GM10248 (cell line): Measurements from ENCODE around the gene LSMEM2.

ENCODE experiments used
- CTCF ChIA-PET: fragments of 300-600 bp; sonication (Branson Sonifier 250); formaldehyde crosslinking; extraction: SDS; loops from one replicate; lab custom pipeline; 2021; ENCODE audit warnings: antibody characterized with exemption; lab: Yijun Ruan, JAX
- POLR2A ChIA-PET: fragments of 350-650 bp; sonication (Branson Sonifier 250); formaldehyde crosslinking; extraction: SDS; loops from one replicate; lab custom pipeline; 2020; ENCODE audit warnings: antibody characterized with exemption; lab: Yijun Ruan, JAX
- DNase-seq: peaks from one replicate; pipeline ENCODE4 v3.0.0; 2012; ENCODE audit errors: extremely low spot score
- TF ChIP-seq, protein P1 (sequence below): IDR thresholded peaks from 2 replicates; pipeline ENCODE4 v1.5.1; 2012; ENCODE audit warnings: mild to moderate bottlenecking, low read depth; ENCODE audit errors: extremely low read depth, missing control alignments, control extremely low read depth

Gene LSMEM2

DNA sequence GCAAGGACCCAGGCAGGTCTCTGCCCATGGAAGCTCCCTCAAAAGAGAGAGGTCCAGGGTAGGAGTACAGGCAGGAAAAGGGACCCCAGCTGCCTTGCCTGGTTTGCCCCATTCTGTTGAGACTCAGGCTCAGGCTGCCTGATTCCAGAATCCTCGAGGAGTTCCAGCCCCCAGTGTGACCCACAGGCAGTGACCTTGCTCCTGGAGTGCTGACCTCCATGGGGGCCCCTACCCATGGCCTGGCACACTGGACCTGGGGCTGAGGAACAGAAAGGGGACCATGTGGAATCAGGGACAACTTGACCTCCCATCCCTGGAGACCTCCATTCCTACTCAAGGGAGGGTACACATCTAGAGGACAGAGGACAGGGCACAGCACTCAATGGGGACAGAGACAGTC is 13.3 kb upstream of the LSMEM2 start:
- TF ChIP-seq, protein P1, sequence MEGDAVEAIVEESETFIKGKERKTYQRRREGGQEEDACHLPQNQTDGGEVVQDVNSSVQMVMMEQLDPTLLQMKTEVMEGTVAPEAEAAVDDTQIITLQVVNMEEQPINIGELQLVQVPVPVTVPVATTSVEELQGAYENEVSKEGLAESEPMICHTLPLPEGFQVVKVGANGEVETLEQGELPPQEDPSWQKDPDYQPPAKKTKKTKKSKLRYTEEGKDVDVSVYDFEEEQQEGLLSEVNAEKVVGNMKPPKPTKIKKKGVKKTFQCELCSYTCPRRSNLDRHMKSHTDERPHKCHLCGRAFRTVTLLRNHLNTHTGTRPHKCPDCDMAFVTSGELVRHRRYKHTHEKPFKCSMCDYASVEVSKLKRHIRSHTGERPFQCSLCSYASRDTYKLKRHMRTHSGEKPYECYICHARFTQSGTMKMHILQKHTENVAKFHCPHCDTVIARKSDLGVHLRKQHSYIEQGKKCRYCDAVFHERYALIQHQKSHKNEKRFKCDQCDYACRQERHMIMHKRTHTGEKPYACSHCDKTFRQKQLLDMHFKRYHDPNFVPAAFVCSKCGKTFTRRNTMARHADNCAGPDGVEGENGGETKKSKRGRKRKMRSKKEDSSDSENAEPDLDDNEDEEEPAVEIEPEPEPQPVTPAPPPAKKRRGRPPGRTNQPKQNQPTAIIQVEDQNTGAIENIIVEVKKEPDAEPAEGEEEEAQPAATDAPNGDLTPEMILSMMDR, result no peak
- ChIA-PET CTCF (interaction anchor here (0.7 to 4.6 kb wide), 7 partner anchors 9 to 75 kb away, joined by 3 to 19 read pairs (median 3); partner anchors contain the start of gene GNAT1), POLR2A (no interaction called here)
- no peak for DNase-seq

DNA sequence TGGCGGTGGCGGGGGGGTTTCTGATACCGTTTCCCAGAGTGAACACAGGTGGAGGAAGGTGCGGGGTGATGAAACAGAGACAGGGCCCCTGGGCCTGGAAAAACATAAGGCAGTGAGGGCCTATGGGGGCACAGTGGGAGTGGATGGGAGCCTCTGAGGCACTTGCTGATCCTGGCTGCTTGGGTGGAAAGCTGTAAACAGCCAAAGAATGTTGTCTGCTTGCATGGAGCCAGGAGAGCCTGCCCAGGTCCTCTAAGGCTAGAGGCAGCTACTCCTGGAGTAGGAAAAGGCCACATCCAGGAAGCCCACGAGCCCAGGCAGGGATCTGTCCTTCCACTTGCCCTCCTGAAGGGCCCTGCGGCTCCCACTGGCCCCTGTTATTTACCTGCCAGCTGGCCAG is 12.9 kb upstream of the LSMEM2 start:
- CTCF ChIA-PET, result interaction anchor here (0.7 to 4.6 kb wide), 8 partner anchors 8 to 75 kb away, joined by 3 to 19 read pairs (median 3); partner anchors contain the start of gene GNAT1
- DNase-seq, result no peak
- TF ChIP-seq, protein P1, result no peak
- POLR2A ChIA-PET, result no interaction called here

DNA sequence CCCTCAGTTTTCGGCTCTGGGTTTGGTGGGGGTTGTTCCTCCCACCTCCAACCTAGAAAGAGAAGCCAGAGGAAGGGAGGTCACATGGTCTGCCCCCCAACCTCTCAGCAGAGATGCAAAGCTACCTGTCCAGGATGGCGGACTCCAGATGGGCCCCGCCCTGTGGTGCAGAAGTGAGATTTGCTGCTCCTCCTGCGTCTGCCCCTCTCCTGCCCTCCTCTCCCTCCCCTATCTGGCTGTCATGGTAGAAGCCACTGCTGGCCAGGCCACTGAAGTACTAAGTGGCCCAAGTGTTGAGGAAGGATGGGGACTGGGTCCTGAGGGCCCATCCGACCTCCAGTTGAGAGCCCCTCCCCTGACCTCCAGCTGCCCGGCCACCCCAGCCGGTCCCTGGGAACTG is 12.1 kb upstream of the LSMEM2 start:
- POLR2A ChIA-PET, result no interaction called here
- DNase-seq, result no peak
- TF ChIP-seq, protein P1, result no peak
- CTCF ChIA-PET, result interaction anchor here (1.1 to 4.6 kb wide), 8 partner anchors 8 to 147 kb away, joined by 3 to 19 read pairs (median 4); partner anchors contain the start of genes GNAI2 and GNAT1

DNA sequence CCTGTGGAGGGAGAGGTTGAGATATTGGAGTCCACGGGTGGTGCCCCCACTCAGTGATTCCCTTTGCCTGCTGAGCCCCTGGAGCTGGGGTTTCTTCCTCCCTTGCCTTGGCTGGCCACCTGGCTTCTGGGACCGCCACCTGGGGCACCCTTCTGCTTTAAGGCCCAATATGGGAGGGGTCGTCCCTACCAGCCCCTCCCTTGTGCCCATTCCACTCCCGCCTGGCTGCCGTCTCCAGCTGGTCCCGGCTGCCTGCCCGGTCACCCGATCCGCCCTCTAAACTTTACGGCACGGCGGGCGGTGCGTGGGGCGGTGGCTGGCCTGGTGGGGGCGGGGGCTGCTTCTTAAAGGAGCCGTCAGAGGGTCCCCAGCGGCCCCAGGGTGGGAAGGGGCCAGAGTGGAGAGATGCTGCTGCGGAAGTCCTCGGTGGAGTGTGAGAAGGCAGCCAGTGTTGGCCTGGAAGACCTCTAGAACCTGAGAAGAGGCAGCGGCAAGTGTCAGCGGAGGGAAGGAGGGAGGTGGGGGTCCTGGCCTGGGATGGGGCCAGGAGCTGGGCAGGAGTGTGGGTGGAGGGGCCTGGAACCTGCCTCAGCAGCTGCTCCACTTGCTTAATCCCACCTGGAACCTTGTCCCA is 11.5 kb upstream of the LSMEM2 start:
- TF ChIP-seq, protein P1, result no peak
- no peak for DNase-seq
- ChIA-PET CTCF (interaction anchor here (0.6 to 4.6 kb wide), 9 partner anchors 9 to 147 kb away, joined by 3 to 19 read pairs (median 3); partner anchors contain the start of genes GNAI2 and GNAT1), POLR2A (no interaction called here)

DNA sequence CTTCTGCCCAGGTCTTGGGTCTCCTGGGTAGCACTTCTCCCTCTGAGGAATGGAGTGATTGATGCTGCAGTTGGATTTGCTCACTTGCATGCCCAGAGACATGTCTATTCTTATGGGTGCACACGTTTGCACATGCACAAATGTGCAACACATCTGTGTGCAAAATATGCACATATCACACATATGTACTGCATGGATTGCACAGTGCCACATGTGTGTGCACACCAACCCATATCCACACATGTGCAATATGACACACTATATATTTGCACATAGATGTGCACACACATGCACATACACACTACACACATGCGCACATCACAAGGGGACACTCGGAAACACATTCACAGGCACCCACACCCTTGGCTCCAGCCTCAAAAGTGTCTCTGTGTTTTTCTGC is 10.6 kb upstream of the LSMEM2 start:
- ChIA-PET CTCF (interaction anchor here (1.3 to 4.6 kb wide), 3 partner anchors 10 to 148 kb away, joined by 3 to 19 read pairs (median 5); no protein-coding TSS in a partner anchor), POLR2A (no interaction called here)
- TF ChIP-seq, protein P1, result no peak
- no peak for DNase-seq

DNA sequence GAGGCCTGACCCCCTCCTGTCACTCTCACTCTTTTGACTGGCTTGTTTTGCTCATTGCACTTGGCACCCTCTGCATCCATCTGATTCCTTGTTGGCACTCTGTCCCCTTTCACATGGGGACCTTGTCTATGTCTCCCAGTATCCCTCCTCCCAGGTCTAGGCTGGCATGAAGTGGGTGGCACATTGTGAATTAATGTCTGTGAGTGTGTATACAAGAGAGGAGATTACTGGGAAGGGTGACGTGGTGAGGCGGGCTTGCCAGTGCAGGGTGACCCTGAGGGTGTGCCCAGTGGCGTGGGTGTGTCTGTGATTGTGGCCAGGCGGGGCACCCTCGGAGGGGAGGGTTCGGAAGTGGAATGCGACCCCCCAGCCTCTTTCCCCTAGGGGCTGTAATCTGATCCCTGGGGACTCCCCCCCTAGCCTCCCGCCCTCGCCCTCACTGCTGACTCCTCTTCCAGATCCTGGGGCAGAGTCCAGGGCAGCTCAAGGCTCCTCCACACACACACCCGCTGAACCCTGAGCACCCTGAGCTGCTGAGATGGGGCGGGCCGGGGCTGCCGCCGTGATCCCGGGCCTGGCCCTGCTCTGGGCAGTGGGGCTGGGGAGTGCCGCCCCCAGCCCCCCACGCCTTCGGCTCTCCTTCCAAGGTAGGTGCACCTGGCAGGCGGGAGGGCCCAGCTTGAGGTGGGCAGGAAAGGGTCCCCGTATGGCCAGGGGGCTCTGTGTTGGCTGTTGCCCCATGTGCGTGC is 10.0 kb upstream of the LSMEM2 start, which contains the start of gene SEMA3B:
SEMA3B (plus strand) TSS at position 445 of the 749 bp plus-strand sequence; CDS start at position 539, 94 bp downstream.
- ChIA-PET POLR2A (no interaction called here), CTCF (interaction anchor here (0.7 to 4.2 kb wide), 4 partner anchors 8 to 77 kb away, joined by 3 to 41 read pairs (median 7); no protein-coding TSS in a partner anchor)
- no peak for DNase-seq
- TF ChIP-seq, protein P1, result no peak
